Measurements from ENCODE around the gene CHN1.

CHN1 gene

DNA sequence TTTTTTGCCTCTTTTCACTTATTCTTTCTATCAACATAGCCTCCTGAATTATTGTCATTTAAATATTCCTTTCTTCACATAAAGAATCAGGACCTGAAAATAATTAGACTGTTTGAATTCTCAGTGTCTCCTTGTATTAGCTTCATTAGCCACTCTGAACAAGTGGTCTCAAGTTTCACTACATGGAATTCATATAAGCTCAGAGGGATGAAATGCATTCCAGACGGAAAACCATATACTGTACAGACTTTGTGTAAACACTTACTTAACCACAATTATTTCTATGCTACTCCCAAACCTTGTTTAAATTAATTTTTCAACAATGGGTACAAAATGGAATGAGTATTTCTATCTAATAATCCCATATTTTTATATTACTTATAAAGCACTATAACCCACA lies 53.4 kb downstream of the CHN1 start:
- TF ChIP-seq CTCF (conservative IDR thresholded peaks at IDR 0.05; ENCODE audit: control insufficient read depth, insufficient read depth, low read depth, low read length): no peak
- peak; percentile 59 for DNase-seq (ENCODE audit: low read depth)
- H3K4me3 ChIP-seq (ENCODE audit: control insufficient read depth, low read depth, low read length): no peak overlapping the region

- TF ChIP-seq CTCF (conservative IDR thresholded peaks at IDR 0.05; ENCODE audit: control insufficient read depth, insufficient read depth, low read depth, low read length): no peak
- no peak overlapping the region for H3K4me3 ChIP-seq (ENCODE audit: control insufficient read depth, low read depth, low read length)
- DNase-seq (ENCODE audit: low read depth): no peak
Measured at GRCh38 chr2:174949988-174950687, 55.0 kb downstream of the CHN1 start.

DNA sequence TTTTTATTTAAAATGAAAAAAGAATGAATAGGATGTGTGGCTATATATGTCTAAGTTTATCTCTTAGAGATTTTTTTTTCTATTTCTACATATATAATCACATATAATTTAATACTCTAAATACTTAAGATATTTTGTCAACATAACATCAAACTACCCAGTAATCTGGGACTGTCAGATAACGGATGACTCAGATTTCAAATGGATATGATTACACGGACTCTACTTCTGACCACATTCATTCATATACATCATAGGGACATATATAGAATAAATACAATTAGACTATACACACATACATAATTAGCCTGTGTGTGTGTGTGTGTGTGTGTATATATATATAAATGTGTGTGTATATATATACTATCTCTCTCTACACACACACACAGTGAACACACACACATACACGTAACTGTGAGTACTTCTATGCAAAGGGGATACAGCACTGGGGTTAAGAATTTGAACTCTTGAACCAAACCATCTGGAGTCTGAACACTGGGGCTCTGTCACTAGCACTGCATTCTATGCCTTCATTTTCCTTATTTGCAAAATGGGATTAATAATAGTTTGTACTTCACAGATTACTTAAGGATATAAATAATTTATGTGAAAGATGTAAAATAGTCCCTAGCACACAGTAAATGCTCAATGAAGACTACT lies 59.5 kb downstream of the CHN1 start:
- no peak overlapping the region for H3K4me3 ChIP-seq (ENCODE audit: control insufficient read depth, low read depth, low read length)
- no peak for TF ChIP-seq CTCF (conservative IDR thresholded peaks at IDR 0.05; ENCODE audit: control insufficient read depth, insufficient read depth, low read depth, low read length)
- no peak for DNase-seq (ENCODE audit: low read depth)

DNA sequence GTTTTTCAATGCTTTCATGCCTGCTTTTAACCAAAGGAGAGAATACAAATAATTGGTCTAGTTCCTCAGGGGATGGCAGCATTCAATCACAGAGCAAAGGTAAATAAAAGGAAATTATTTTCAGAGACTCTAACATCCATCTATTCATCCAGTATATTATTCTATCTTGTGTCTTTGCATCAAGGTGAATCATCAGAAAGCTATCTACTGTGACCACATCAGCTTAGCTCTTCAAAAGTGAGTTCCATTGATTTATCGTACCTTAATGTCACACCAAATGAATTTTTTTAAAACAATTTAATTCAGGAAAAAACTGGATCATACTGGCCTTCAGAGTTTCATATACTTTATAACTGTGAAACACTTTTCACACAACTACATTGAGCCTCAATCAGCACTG lies 66.1 kb downstream of the CHN1 start:
- DNase-seq (ENCODE audit: low read depth): peak; percentile 79
- no peak overlapping the region for H3K4me3 ChIP-seq (ENCODE audit: control insufficient read depth, low read depth, low read length)
- no peak for TF ChIP-seq CTCF (conservative IDR thresholded peaks at IDR 0.05; ENCODE audit: control insufficient read depth, insufficient read depth, low read depth, low read length)

- DNase-seq (ENCODE audit: low read depth): peak; percentile 41
- H3K4me3 ChIP-seq (ENCODE audit: control insufficient read depth, low read depth, low read length): no peak overlapping the region
- no peak for TF ChIP-seq CTCF (conservative IDR thresholded peaks at IDR 0.05; ENCODE audit: control insufficient read depth, insufficient read depth, low read depth, low read length)
Measured at GRCh38 chr2:174931724-174932123, 73.5 kb downstream of the CHN1 start.

- no peak for TF ChIP-seq CTCF (conservative IDR thresholded peaks at IDR 0.05; ENCODE audit: control insufficient read depth, insufficient read depth, low read depth, low read length)
- no peak overlapping the region for H3K4me3 ChIP-seq (ENCODE audit: control insufficient read depth, low read depth, low read length)
- DNase-seq (ENCODE audit: low read depth): no peak
Measured at GRCh38 chr2:174929786-174930185, 75.4 kb downstream of the CHN1 start.
